Stimulated activated CD8-positive, alpha-beta memory T cell treated with anti-CD3 and anti-CD28 coated beads, Interleukin-7, amount 100 ng/mL, for 1 hour (primary cell): ENCODE measurements around the gene CCDC40.
"Not testable (repeated sequence)": the region's sequence is repeated elsewhere in the genome, so short reads cannot be mapped to it uniquely, and the experiment has no call there.

Source experiments
- DNase-seq, 2 donors: peaks; one replicate each; pipeline ENCODE4 v3.0.0-alpha.2; 2020; ENCODE audit warnings: low read depth in 2 of 2

The CCDC40 gene

DNA sequence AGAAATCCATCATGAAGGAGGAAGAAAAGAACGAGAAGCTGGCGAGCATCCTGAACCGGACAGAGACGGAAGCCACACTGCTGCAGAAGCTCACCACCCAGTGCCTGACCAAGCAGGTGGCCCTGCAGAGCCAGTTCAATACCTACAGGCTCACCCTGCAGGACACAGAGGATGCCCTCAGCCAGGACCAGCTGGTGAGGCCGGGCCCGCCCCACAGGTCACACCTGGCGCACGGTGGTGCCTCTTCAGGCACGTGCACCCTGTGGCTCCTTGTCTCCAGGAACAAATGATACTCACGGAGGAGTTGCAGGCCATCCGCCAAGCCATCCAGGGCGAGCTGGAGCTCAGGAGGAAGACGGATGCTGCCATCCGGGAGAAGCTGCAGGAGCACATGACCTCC is 45.2 kb downstream of the CCDC40 start:
- no peak for DNase-seq

DNA sequence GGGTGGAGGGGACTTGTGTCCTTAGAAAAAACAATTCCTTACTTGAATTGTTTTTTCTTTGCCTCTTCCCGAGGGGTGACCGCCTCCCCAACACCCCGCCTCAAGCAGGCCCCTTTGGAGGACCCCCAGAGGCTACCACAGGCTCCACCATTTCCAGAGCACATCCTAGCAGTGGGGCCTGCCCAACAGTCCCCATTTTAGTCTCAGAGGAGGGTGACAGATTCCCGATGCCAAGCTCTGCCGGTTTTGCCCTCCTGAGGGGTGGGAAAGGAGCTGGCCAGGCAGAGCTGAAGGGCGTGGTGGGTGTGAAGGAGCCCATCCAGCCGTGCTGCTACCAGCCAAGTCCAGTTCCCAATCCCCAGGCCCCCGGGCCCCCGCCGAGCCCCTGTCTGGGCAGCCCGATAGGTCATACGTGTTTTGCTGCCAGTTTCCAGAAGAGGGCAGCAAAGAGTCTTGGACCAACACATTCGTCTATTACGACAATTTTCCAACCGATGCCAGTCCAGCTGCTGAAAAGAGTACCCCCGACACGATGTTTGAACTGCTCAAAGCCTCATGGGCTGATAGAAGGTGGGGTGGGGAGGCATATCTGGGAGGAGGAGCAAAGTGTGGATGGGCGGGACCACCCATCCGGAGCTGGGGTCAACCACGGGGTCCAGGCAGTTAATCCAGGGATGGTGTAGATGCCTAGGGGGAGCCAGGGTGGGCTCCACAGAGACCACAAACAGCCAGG is 46.1 kb downstream of the CCDC40 start:
- DNase-seq = peak; percentile 22 to 30

DNA sequence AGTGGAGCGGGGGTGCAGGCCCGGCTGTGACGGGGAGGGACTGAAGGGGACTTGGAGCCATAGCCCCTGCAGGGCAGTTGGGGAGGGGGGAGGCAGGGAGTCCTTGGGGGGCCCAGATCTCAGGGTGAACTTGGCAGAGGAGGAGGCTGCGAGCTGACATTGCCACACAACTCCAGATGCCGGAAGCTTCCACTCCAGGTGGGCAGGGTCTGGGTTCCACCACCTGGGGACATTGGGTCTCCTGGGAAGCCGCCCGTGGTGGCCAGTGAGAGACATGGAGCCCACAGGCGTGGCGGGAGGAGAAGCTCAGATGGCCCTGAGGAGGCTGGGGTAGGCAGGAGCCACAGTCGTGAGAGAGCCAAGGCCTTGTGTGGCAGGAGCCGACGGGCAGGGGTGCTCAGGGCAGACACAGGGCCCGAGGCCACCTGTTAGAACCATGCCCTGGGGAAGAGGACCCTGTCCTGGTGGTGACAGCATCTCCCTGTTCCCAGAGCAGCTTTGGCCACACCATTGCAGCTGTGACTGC is 46.8 kb downstream of the CCDC40 start:
- DNase-seq = no peak

DNA sequence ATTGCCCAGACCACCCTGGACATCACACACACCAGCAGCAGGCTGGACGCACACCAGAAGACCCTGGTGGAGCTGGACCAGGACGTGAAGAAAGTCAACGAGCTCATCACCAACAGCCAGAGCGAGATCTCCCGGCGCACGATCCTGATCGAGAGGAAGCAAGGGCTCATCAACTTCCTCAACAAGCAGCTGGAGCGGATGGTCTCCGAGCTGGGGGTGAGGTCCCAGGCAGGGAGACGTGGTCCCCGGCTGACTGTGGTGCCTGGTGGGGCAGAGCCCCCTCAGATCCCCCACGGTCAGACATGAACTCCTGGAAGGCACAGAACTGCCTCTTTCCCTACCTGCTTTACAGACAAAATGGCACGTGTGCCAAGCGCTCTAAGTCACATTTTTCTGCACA is 48.3 kb downstream of the CCDC40 start:
- DNase-seq = no peak

DNA sequence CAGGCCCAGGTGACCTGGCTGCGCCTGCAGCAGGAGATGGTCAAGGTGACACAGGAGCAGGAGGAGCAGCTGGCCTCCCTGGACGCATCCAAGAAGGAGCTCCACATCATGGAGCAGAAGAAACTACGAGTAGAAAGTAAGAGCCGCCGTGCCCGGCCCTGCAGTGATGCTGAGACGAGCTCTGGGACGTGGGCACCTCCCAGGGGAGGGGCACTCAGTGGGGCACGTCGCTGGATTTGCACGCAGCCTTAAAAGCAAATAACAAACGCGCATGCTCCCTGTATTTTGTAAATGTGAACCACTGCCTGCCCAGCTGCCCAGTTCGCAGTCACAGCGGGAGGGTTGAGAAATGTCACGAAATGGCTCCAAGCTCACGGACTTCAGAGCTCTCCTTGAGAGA is 49.6 kb downstream of the CCDC40 start:
- DNase-seq = no peak

DNA sequence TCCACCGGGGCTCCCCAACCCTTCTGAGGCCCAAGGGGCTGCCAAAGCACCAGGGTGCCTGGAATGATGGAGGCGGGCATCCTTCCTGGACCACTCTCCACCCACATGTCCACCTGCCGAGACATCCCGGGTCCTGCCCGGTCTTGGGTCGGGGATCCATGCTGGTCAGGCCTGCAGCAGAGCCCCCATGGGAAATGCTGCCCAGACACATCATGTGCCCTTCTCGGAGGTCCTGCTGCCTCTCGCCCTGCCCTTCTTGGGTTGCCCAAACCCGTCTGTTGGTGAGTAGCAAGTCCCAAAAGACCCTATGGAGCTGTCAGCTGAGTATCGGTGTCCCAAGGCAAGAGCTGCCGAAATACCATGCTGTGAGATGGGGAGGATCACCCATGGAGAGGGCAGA is 50.2 kb downstream of the CCDC40 start:
- DNase-seq = no peak

DNA sequence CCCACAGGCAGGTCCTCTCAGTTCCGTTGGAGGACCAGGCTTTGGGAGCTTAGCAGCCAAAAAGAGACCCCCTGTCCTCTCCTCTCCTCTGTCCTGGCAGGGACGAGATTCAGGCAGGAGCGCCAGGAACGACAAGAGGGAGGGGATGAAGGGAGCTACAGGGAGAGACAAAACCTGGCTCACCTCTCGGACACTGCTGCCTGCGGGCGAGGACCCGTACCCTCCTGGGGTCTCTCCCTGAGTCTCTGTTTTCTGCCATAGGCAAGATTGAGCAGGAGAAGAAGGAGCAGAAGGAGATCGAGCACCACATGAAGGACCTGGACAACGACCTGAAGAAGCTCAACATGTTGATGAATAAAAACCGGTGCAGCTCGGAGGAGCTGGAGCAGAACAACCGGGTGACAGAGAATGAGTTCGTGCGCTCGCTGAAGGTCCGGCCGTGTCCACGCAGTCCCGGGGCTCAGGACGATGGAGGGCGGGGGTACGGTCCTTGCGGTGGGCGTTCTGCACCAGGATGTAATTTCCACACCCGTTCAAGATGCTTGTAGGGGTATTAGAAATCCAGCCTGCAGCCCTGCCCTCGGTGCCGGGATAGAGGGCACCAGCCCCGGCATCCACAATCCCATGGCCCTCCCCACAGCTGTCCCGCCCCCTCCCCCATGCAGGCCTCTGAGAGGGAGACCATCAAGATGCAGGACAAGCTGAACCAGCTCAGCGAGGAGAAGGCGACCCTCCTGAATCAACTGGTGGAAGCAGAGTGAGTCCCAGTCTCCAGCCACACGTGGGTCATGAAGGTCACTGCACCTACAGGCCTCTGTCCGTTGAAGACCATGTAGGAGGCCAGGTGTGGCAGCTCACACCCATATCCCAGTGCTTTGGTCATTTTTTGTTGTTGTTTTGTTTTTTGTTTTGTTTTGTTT is 51.2 kb downstream of the CCDC40 start:
- no peak for DNase-seq

DNA sequence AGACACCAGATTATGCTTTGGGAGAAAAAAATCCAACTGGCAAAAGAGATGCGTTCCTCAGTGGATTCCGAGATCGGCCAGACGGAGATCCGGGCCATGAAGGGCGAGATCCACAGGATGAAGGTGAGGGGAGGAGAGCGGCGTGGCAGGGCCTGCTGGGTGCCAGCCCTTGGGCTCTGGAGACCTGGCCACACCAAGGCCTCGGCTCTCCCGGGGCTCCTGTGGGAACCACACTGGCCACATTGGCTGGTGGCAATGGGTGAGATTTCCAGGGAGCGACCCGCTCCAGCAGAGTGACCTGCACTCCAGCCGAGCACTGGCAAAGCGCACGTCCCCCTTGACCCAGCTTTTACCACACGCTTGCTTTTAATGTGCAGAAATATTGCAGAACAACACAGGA is 53.3 kb downstream of the CCDC40 start:
- DNase-seq = no peak

DNA sequence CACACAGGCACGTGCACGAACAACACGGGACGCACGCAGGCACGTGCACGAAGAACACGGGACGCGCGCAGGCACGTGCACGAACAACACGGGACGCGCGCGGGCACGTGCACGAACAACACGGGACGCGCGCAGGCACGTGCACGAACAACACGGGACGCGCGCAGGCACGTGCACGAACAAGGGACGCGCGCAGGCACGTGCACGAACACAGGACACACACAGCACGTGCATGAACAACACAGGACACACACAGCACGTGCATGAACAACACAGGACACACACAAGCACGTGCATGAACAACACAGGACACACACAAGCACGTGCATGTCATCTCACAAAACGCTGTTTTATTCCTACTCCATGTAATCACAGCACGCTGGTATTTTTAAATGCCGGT is 53.7 kb downstream of the CCDC40 start:
- not testable (repeated sequence) for DNase-seq

DNA sequence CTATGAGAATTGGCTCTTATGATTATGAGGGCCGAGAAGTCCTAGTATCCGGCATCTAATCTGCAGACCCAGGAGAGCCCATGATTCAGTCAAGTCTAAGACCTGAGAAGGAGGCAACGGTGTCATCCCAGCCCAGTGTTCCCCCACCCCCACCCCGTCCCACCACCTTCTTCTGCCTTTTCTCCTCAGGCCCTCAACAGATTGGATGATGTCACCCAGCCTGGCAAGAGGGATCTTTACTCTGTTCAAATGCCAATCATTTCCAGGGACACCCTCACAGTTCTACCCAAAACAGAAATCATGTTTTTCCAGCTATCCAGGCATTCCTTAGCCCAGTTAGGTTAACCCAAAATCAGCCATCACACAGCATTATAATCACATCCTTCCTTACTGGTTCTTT is 54.9 kb downstream of the CCDC40 start:
- no peak for DNase-seq

DNA sequence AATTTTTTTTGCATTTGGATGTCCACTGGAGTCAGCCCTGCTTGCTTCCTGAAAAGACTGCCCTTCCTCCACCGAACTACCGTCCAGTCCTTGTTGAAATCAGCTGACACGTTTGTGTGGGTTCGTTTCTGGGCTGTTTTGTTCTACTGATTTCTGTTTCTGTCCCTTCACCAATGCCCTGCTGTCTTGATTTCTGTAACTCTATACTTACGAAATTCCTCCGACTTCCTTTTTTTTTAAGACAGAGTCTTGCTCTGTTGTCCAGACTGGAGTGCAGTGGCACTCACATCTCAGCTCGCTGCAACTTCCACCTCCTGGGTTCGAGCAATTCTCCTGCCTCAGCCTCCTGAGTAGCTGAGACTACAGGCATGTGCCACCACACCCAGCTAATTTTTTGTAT is 56.5 kb downstream of the CCDC40 start:
- no peak for DNase-seq

DNA sequence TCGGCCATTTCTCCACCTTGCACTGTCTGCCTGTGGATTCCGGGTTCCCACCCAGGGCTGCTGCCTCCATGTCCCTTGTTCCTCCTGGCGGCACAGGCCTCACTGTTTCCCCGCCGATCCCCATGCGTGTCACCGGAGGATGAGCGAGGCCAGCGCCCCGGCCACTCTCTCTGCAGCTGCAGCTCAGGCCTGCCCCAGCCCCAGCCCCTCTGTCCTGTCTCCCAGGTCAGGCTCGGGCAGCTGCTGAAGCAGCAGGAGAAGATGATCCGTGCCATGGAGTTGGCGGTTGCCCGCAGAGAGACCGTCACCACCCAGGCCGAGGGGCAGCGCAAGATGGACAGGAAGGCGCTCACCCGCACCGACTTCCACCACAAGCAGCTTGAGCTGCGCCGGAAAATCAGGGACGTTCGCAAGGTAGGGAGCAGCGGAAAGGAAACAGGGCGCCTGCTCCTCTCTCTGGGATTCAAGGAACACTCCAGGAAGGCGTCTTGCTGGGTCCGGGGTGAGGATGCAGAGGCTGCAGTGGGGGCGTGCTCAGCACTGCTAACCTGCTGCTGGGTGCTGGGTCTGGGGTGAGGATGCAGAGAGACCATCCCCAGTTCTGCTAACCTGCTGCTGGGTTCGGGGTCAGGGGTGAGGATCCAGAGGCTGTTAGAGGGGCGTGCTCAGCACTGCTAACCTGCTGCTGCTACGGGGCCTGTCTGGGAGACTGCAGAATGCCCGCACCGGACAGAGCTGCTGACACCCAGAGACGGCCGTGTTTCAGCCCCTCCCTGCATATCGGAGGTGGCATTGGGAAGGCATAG is 58.8 kb downstream of the CCDC40 start:
- no peak for DNase-seq

DNA sequence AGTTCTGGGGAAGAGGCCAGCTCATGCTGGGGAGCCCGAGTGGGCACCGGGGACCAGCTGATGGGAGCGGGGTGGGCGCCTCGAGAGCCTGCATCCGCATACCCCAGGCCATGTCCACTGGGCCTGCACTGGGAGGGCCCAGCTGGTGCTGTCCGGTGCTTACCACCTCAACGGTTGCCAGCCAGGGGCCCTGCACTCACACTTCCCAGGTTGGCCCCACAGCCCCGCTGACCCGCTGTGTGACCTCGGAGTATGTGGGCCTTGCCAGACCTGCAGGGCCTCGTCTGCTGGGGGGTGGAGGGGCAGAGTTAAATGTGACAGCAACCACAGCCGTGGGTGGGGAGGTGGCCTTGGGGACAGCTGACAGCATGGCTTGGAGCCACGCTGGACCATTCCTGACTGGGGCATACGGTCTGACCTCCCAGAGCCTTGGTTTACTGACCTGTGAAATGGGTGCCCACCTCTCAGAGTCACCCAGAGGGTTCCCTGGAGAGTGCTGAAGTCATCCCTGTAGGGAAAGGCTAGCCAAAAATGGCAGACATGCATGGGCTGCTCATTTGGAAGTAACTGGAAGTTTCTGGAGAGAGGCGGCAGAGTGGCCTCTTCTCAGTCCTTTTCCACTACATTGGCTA is 59.5 kb downstream of the CCDC40 start:
- no peak for DNase-seq

DNA sequence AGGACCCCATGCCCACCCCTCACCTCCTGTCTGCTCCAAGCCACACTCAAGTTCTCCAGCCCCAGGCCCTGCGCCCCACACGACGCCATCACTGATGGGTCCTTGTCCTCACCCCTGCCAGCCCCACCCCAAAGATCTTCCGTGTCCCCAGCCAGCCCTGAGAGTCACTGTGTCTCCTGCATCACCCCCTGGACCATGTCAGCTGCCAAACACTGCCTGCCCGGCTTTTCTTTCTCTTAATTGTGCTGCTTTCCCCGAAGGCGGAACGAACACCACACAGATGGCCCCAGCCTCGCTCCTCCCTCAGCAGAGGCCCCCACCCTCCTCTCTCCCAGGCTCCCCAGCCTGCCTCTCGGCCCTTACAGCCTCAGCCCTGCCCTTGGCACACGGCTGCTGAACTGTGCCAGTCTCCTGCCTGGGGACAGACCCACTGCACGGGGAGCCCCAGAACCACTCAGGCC is 60.1 kb downstream of the CCDC40 start:
- DNase-seq = no peak

DNA sequence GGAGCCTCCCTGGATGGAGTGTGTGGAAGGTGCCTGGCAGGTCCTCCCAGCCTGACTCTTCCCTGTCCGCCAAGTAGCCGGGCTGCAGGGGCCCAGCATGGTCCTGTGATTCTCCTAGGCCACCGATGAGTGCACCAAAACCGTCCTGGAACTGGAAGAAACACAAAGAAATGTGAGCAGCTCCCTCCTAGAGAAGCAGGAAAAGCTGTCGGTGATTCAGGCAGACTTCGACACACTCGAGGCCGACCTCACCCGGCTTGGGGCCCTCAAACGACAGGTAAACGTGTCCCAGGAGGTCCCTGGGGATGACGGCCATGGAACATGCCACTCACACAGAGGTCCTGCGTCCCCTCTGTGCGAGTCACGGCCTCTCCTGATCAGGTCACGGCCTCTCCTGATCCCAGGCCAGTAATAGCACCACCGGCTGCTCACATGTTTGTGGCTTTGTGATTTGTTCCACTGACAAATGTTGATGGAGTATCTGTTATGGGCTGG is 60.7 kb downstream of the CCDC40 start:
- no peak for DNase-seq

DNA sequence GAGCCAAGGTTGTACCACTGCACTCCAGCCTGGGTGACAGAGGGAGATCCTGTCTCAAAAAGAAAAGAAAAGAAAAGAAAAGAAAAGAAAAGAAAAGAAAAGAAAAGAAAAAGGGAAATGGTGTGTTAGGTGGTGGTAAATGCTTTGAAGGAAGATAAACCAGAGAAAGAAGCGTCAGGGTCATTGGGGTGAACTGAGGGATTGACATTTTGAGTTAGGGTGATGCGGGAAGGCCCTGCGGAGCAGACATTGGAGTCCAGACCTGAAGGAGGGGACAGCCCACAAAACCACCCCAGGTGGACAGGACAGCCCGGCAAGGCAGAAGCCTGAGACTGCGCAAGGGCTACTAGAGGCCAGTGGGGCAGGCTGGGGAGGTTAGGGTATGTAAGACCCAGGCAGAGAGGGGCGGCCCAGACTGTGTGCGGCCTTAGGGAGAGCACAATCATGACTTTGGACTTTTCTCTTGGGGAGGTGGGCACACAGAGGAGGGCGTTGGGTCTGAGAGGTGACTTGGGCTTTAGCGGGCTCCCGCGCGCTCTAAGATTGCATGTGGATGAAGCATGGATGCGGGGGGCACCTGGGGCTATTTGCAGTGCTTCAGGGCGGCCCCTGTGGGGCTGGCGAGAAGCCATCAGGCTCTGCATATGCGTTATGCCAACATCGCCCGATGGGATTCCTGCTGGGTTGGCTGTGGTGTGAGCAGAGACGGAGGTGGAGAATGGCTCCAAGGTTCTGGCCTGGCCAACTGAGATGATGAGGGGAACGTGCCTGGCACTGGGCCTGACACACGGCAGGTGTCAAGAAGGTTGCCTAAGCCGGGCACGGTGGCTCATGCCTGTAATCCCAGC is 61.6 kb downstream of the CCDC40 start:
- DNase-seq = no peak

DNA sequence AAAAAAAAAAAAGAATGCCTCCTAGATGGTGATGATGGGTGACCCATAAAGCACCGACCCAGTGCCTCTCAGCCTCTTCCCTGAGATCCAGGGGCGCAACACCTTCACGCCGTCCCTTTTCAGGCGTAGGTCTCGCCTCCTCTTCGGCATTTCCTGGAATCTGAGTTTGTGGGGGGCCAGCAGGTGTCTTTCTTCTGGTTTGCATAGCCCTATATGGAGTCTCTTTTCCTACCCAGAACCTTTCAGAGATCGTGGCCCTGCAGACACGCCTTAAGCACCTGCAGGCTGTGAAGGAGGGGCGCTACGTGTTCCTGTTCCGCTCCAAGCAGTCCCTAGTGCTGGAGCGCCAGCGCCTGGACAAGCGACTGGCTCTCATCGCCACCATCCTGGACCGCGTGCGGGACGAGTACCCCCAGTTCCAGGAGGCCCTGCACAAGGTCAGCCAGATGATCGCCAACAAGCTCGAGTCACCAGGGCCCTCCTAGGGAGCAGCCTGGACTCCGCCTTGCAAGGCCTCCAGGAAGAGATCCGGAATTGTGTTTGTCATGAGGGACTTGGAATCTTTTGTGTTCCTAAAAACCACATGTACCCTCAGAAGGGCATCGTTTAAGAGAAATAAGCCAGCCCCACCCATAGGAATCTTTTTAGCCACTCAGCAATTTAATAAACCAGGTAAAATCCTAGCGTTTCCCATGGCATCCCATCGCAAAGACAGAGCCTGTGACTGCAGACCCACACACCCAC is 63.0 kb downstream of the CCDC40 start:
- DNase-seq = no peak

DNA sequence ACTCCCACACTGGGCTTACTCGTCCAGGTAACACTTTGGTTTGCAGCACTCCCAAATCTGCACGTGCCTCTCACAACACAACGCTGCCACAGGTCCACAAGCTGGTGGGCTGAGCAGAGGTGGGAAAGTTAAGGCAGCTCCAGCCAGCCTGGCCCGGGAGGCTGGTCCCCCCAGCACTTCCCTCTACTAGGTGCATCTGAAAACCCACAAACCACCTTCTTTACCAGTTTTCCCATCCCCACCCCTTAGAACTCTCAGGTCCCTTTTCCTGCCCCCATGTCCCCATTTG is 63.5 kb downstream of the CCDC40 start:
- no peak for DNase-seq

DNA sequence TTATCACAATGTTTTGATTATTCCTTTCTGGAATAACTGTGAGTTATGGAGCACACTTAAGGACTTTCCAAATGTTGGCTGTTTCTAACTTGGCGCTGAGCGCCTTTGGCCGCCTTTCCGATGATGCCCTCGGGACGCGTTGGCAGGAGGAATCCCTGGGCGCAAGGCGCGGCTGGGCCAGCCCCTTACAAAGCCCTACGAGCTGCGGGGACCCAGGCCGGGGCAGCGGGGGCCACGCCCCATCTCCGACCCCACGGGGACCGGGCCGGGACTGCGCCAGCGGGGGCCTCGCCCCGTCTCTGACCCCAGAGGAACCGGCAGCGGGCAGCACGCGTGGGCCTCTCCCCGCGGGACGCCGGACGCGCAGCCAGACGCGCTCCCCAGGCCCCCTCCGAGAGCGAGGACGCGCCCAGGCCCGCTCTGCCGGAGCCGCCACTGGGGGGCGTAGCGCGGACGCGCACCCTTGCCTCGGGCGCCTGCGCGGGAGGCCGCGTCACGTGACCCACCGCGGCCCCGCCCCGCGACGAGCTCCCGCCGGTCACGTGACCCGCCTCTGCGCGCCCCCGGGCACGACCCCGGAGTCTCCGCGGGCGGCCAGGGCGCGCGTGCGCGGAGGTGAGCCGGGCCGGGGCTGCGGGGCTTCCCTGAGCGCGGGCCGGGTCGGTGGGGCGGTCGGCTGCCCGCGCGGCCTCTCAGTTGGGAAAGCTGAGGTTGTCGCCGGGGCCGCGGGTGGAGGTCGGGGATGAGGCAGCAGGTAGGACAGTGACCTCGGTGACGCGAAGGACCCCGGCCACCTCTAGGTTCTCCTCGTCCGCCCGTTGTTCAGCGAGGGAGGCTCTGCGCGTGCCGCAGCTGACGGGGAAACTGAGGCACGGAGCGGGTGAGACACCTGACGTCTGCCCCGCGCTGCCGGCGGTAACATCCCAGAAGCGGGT is 64.8 kb downstream of the CCDC40 start, which contains the start of gene GAA:
TSS of gene GAA (plus strand) at position 571 of the 935 bp plus-strand sequence. CDS start 3,006 bp downstream, outside the sequence.
- DNase-seq = peak; percentile 73 to 80
